Upper lobe of left lung (tissue), 6 donors: ENCODE results near the gene RPGR. TPM values are rescaled to one million over a fixed set of nuclear protein-coding genes. Genes with fewer than 3 reads are reported as not detected.

ENCODE experiments used
- ATAC-seq, 2 donors: fragments of 200-7000 bp; cut with Tn5 transposase; one replicate each; pipeline ENCODE4 v1.9.1; 2022; ENCODE audit warnings: mild to moderate bottlenecking in 2 of 2, moderate library complexity in 2 of 2; ENCODE audit not compliant: low FRiP score in 2 of 2
- DNase-seq, 2 donors: peaks; one replicate each; pipeline ENCODE4 v3.0.0-alpha.2; 2019 to 2020
- H3K27ac ChIP-seq, 4 donors: fragments of 200-600 bp; sonication (generic); one replicate each; pipeline ENCODE4 v1.5.1; 2016 to 2019
- H3K27me3 ChIP-seq, 4 donors: fragments of 200-600 bp; sonication (generic); one replicate each; pipeline ENCODE4 v1.5.1; 2017 to 2019
- H3K36me3 ChIP-seq, 4 donors: fragments of 200-600 bp; sonication (generic); one replicate each; pipeline ENCODE4 v1.5.1; 2016 to 2019
- H3K4me1 ChIP-seq, 4 donors: fragments of 200-600 bp; sonication (generic); one replicate each; pipeline ENCODE4 v1.5.1; 2018 to 2019
- H3K4me3 ChIP-seq, 4 donors: fragments of 200-600 bp; sonication (generic); one replicate each; pipeline ENCODE4 v1.5.1; 2017 to 2019; ENCODE audit warnings: mild to moderate bottlenecking in 2 of 4, moderate library complexity in 1 of 4
- H3K9me3 ChIP-seq, 4 donors: fragments of 200-600 bp; sonication (generic); one replicate each; pipeline ENCODE4 v1.5.1; 2018 to 2019
- CTCF ChIP-seq, 6 experiments: fragments of 450-650 bp in 4 of 6; fragments of 200-600 bp in 2 of 6; sonication (generic) in 2 of 6; IDR thresholded peaks; one replicate each; pipeline ENCODE4 v1.5.1; 2016 to 2019; ENCODE audit warnings: antibody characterized with exemption in 6 of 6
- EP300 ChIP-seq, 4 donors: sonication (generic); formaldehyde crosslinking; IDR thresholded peaks; one replicate each; pipeline ENCODE4 v1.5.1; 2017; ENCODE audit warnings: antibody characterized with exemption in 4 of 4, control low read depth in 2 of 4
- POLR2A ChIP-seq, 4 donors: fragments of 450-650 bp; IDR thresholded peaks; one replicate each; pipeline ENCODE4 v1.5.1; 2016 to 2017; ENCODE audit warnings: antibody characterized with exemption in 4 of 4, mild to moderate bottlenecking in 2 of 4
- POLR2AphosphoS5 ChIP-seq, 2 donors: sonication (generic); formaldehyde crosslinking; IDR thresholded peaks; one replicate each; pipeline ENCODE4 v1.5.1; 2017; ENCODE audit warnings: antibody characterized with exemption in 2 of 2
- WGBS, 2 donors: methylation state at CpG; one replicate each; pipeline ENCODE4 v1.1.5; 2017 to 2018; 5-methylcytosine and 5-hydroxymethylcytosine counted together
- total RNA-seq, 6 donors: library from RNA; depleted of rRNA in 4 of 6; stranded (reverse); fragments of >200 nt in 4 of 6; gene quantifications; one replicate each; pipeline versions ENCODE4 v1.1.0 to v1.2.1, GENCODE V29; 2016 to 2021
- donor health status: DM: no; HTN: no; CAD: no; lungs with moderate emphysema.
- donor health status: DM: no; HTN: yes; CAD: no; lungs with severe emphysema.

The RPGR gene
- total RNA-seq, 6 donors from 2014 or later, result 15.8 to 82.8 (median 30.1) TPM

GRCh38 chrX:38305971-38306370 is 21.3 kb downstream of the RPGR start:
- ATAC-seq (no peak), DNase-seq (no peak)
- Histone ChIP-seq H3K4me1 (no peaks in the 10 kb centered on the region), H3K36me3 (peaks cover 0 to 12% (median 0%) of the 10 kb centered on the region in 4 donors), H3K9me3 (no peaks in the 10 kb centered on the region), H3K27me3 (no peaks in the 10 kb centered on the region), H3K27ac (peak overlapping the region in 2 of 4 donors; percentile 32 to 69), H3K4me3 (no peak overlapping the region)
- TF ChIP-seq CTCF (IDR thresholded peaks at IDR 0.05), result peak in 2 of 6 experiments; percentile 11 to 21
- peak; percentile 76 to 95 (median 85) for TF ChIP-seq EP300 (IDR thresholded peaks at IDR 0.05)
- TF ChIP-seq POLR2AphosphoS5 (IDR thresholded peaks at IDR 0.05), result peak in 1 of 2 donors; percentile 81
- TF ChIP-seq POLR2A (IDR thresholded peaks at IDR 0.05), result peak in 1 of 4 donors; percentile 20
- WGBS, 2 donors, result 41 to 71% methylated on average over 3 of the region's 3 CpGs

DNA sequence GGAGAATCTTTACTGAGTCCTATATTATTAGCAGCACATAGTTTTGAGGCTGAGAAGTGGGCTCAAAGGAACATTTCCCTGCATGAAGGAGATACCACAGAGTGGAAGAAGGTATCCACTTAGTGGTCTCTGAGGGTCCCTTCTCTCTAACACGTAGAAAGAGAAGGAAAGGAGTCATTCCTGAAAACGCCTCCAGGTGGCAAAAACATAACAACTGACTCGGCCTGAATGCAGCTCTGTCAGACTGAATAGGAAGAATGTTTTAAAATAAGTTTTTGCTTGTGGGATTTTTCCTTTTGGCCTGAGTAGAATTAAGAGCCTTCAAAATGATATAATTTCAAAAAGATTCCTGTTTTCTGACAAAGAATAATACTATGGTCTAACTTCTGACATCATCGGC is 23.3 kb downstream of the RPGR start:
- ATAC-seq (no peak), DNase-seq (no peak)
- no peak overlapping the region for H3K27ac ChIP-seq
- no peak for TF ChIP-seq POLR2AphosphoS5 (IDR thresholded peaks at IDR 0.05)
- no peak for TF ChIP-seq POLR2A (IDR thresholded peaks at IDR 0.05)
- TF ChIP-seq CTCF (IDR thresholded peaks at IDR 0.05), result no peak
- no peak for TF ChIP-seq EP300 (IDR thresholded peaks at IDR 0.05)
- H3K27me3 ChIP-seq, result no peaks in the 10 kb centered on the region
- H3K36me3 ChIP-seq, result peaks cover 0 to 7% (median 2%) of the 10 kb centered on the region in 4 donors
- WGBS, 2 donors, result 45 to 72% methylated on average over 4 of the region's 4 CpGs
- no peak overlapping the region for H3K4me3 ChIP-seq
- no peaks in the 10 kb centered on the region for H3K9me3 ChIP-seq
- H3K4me1 ChIP-seq, result no peaks in the 10 kb centered on the region

DNA sequence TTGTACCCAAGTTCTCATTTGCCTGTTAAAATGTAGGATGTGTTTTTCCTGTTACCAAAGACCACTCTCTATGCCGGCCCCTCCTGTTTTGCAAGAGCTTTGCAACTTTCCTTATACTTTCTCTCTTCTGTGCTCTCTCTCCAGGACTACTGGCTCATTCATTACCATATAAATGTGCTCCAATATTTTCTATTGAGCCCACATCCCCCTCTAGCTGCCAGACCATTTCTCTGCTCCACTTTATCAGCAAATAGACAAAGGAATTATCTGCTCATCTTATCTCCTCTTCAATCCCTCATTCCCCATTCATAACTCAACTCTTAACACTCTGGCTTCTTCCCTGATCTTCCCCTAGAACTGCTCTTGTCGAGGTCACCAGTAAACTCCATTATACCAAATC is 33.6 kb downstream of the RPGR start:
- no peaks in the 10 kb centered on the region for H3K27me3 ChIP-seq
- DNase-seq (no peak), ATAC-seq (no peak)
- H3K36me3 ChIP-seq, result peaks cover 0 to 9% (median 0%) of the 10 kb centered on the region in 4 donors
- TF ChIP-seq CTCF (IDR thresholded peaks at IDR 0.05) (no peak), POLR2A (IDR thresholded peaks at IDR 0.05) (no peak), EP300 (IDR thresholded peaks at IDR 0.05) (no peak), POLR2AphosphoS5 (IDR thresholded peaks at IDR 0.05) (no peak)
- no peaks in the 10 kb centered on the region for H3K9me3 ChIP-seq
- no peak overlapping the region for H3K27ac ChIP-seq
- WGBS, 2 donors, result 47 to 71% methylated on average over 2 of the region's 2 CpGs
- no peaks in the 10 kb centered on the region for H3K4me1 ChIP-seq
- no peak overlapping the region for H3K4me3 ChIP-seq

DNA sequence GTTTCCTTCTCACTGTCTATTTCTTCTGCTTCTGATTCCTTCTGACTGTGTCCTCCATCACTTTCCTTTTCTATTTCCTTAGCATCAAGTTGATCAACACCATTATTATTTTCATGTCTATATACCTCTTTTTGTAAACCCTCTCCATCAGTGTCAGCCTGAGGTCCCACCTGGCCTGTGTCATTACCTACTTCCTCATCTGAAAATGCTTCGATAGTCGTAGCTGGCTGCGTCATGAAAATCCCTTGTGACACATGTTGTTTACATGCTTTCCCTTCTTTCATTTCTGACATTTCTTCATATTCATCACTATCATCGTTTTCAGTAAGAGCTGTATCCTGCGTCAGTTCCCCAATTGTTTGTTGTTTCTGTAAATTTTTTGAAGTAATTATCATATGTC is 39.6 kb downstream of the RPGR start:
- DNase-seq (no peak), ATAC-seq (no peak)
- Histone ChIP-seq H3K9me3 (no peaks in the 10 kb centered on the region), H3K36me3 (peaks cover 0 to 5% (median 0%) of the 10 kb centered on the region in 4 donors), H3K4me3 (no peak overlapping the region), H3K27ac (no peak overlapping the region), H3K4me1 (no peaks in the 10 kb centered on the region), H3K27me3 (no peaks in the 10 kb centered on the region)
- TF ChIP-seq POLR2A (IDR thresholded peaks at IDR 0.05) (no peak), EP300 (IDR thresholded peaks at IDR 0.05) (no peak), POLR2AphosphoS5 (IDR thresholded peaks at IDR 0.05) (no peak), CTCF (IDR thresholded peaks at IDR 0.05) (no peak)
- 86 to 99% methylated on average over 5 of the region's 5 CpGs for WGBS, 2 donors

GRCh38 chrX:38285649-38286048 is 41.7 kb downstream of the RPGR start:
- no peak overlapping the region for H3K27ac ChIP-seq
- no peaks in the 10 kb centered on the region for H3K4me1 ChIP-seq
- no peak for DNase-seq
- H3K4me3 ChIP-seq, result no peak overlapping the region
- ATAC-seq, result no peak
- no peaks in the 10 kb centered on the region for H3K36me3 ChIP-seq
- H3K27me3 ChIP-seq, result no peaks in the 10 kb centered on the region
- H3K9me3 ChIP-seq, result no peaks in the 10 kb centered on the region
- TF ChIP-seq POLR2A (IDR thresholded peaks at IDR 0.05), result no peak
- no peak for TF ChIP-seq EP300 (IDR thresholded peaks at IDR 0.05)
- no peak for TF ChIP-seq POLR2AphosphoS5 (IDR thresholded peaks at IDR 0.05)
- TF ChIP-seq CTCF (IDR thresholded peaks at IDR 0.05), result no peak
- WGBS, 2 donors, result 94 to 95% methylated on average over 1 of the region's 1 CpG
